ENCODE data around the gene TLE2. TPM values are rescaled to one million over a fixed set of nuclear protein-coding genes. Genes with fewer than 3 reads are reported as not detected.

The TLE2 gene
- total and polyA plus RNA-seq, 2 experiments from 2014 or later = 36.2 to 71.1 TPM

- WGBS (ENCODE audit: low lambda C conversion rate, missing lambda C conversion rate) = 67% methylated on average over 25 of the region's 26 CpGs
- Histone ChIP-seq H3K9me2 (replicated peaks; ENCODE audit: insufficient read depth) (no peaks in the 10 kb centered on the region), H3K4me1 (ENCODE audit: insufficient read depth) (peaks cover 48% of the 10 kb centered on the region), H3K9me3 (ENCODE audit: low read depth) (no peaks in the 10 kb centered on the region), H2AFZ (no peak overlapping the region), H4K20me1 (ENCODE audit: insufficient read depth, poor library complexity, severe bottlenecking) (peaks cover 32% of the 10 kb centered on the region), H3K27ac (peak overlapping the region; percentile 90), H3K4me2 (peak overlapping the region; percentile 67), H3K27me3 (no peaks in the 10 kb centered on the region), H3K4me3 (no peak overlapping the region), H3K36me3 (replicated peaks; ENCODE audit: insufficient read depth, low read depth) (no peaks in the 10 kb centered on the region), H3K79me2 (peaks cover 48% of the 10 kb centered on the region)
- TF ChIP-seq, protein P1, sequence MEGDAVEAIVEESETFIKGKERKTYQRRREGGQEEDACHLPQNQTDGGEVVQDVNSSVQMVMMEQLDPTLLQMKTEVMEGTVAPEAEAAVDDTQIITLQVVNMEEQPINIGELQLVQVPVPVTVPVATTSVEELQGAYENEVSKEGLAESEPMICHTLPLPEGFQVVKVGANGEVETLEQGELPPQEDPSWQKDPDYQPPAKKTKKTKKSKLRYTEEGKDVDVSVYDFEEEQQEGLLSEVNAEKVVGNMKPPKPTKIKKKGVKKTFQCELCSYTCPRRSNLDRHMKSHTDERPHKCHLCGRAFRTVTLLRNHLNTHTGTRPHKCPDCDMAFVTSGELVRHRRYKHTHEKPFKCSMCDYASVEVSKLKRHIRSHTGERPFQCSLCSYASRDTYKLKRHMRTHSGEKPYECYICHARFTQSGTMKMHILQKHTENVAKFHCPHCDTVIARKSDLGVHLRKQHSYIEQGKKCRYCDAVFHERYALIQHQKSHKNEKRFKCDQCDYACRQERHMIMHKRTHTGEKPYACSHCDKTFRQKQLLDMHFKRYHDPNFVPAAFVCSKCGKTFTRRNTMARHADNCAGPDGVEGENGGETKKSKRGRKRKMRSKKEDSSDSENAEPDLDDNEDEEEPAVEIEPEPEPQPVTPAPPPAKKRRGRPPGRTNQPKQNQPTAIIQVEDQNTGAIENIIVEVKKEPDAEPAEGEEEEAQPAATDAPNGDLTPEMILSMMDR (IDR thresholded peaks at IDR 0.05; ENCODE audit: poor library complexity) = no peak
- TF ChIP-seq EZH2phosphoT487 (IDR thresholded peaks at IDR 0.05; ENCODE audit: low read depth, severe bottlenecking, unreplicated experiment) (no peak), EZH2 (IDR thresholded peaks at IDR 0.05; ENCODE audit: borderline replicate concordance) (no peak)
- peak; percentile 67 for DNase-seq (ENCODE audit: low spot score)
These were observed 28.2 kb upstream of the TLE2 start for GRCh38 chr19:3057275-3057714.

GRCh38 chr19:3056417-3057088 lies 27.5 kb upstream of the TLE2 start:
- Histone ChIP-seq H3K79me2 (peaks cover 44% of the 10 kb centered on the region), H3K27ac (peak overlapping the region; percentile 90), H3K27me3 (no peaks in the 10 kb centered on the region), H3K36me3 (replicated peaks; ENCODE audit: insufficient read depth, low read depth) (no peaks in the 10 kb centered on the region), H2AFZ (no peak overlapping the region), H3K4me1 (ENCODE audit: insufficient read depth) (peaks cover 48% of the 10 kb centered on the region), H3K9me3 (ENCODE audit: low read depth) (no peaks in the 10 kb centered on the region), H3K4me2 (peak overlapping the region; percentile 67), H3K4me3 (no peak overlapping the region), H3K9me2 (replicated peaks; ENCODE audit: insufficient read depth) (no peaks in the 10 kb centered on the region), H4K20me1 (ENCODE audit: insufficient read depth, poor library complexity, severe bottlenecking) (peaks cover 32% of the 10 kb centered on the region)
- peak; percentile 46 for DNase-seq (ENCODE audit: low spot score)
- WGBS (ENCODE audit: low lambda C conversion rate, missing lambda C conversion rate) = 35% methylated on average over 6 of the region's 10 CpGs
- TF ChIP-seq EZH2phosphoT487 (IDR thresholded peaks at IDR 0.05; ENCODE audit: low read depth, severe bottlenecking, unreplicated experiment) = no peak
- no peak for TF ChIP-seq EZH2 (IDR thresholded peaks at IDR 0.05; ENCODE audit: borderline replicate concordance)
- TF ChIP-seq, protein P1 (IDR thresholded peaks at IDR 0.05; ENCODE audit: poor library complexity) = no peak

DNA sequence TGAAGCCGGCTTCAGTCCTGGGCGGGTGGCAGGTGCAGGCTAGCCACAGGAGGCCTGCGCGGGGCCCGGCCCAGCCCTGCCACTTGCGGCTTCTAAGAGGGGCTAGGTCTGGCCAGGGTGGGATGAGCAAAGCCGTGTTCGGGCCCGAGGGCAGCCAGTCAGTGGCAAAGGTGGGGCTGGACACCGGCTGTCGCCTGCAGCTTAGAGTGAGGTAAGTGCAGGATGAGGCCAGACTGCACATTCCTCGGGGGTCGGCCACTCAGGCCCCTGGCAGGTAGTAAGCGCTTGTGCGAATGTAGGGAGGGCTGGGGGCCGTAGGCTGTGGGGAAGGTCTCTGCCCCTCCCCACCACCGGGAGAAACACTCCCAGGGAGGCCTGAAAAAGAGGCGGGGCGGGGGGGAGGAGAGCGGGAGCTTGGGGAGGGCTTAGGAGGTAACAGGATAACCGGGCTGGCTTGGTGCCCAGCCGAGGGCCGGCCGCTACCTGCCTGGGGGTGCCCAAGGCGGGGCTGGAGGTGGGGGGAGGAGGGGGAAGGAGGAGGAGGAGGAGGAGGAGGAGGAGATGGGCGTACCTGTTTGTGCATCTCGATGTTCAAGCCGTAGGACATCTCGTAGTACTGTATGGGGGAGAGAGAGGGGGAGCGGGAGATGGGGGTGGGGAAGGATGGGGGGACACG lies 26.8 kb upstream of the TLE2 start:
- H3K4me2 ChIP-seq = peak overlapping the region; percentile 67
- peaks cover 30% of the 10 kb centered on the region for H4K20me1 ChIP-seq (ENCODE audit: insufficient read depth, poor library complexity, severe bottlenecking)
- no peaks in the 10 kb centered on the region for H3K9me3 ChIP-seq (ENCODE audit: low read depth)
- H3K4me3 ChIP-seq = no peak overlapping the region
- peak overlapping the region; percentile 90 for H3K27ac ChIP-seq
- H2AFZ ChIP-seq = no peak overlapping the region
- 46% methylated on average over 15 of the region's 31 CpGs for WGBS (ENCODE audit: low lambda C conversion rate, missing lambda C conversion rate)
- peaks cover 37% of the 10 kb centered on the region for H3K79me2 ChIP-seq
- peaks cover 47% of the 10 kb centered on the region for H3K4me1 ChIP-seq (ENCODE audit: insufficient read depth)
- TF ChIP-seq, protein P1 (IDR thresholded peaks at IDR 0.05; ENCODE audit: poor library complexity) = no peak
- TF ChIP-seq EZH2phosphoT487 (IDR thresholded peaks at IDR 0.05; ENCODE audit: low read depth, severe bottlenecking, unreplicated experiment) = no peak
- TF ChIP-seq EZH2 (IDR thresholded peaks at IDR 0.05; ENCODE audit: borderline replicate concordance) = no peak
- DNase-seq (ENCODE audit: low spot score) = peak; percentile 63
- H3K27me3 ChIP-seq = no peaks in the 10 kb centered on the region
- no peaks in the 10 kb centered on the region for H3K9me2 ChIP-seq (replicated peaks; ENCODE audit: insufficient read depth)
- H3K36me3 ChIP-seq (replicated peaks; ENCODE audit: insufficient read depth, low read depth) = no peaks in the 10 kb centered on the region
